ENCODE data around the gene SHISA7. TPM values are rescaled to one million over a fixed set of nuclear protein-coding genes. Genes with fewer than 3 reads are reported as not detected.

Gene SHISA7
- total and polyA plus RNA-seq, 10 donors: 0.03 to 0.27 TPM; not detected in 8

GRCh38 chr19:55443824-55444480, 852 bp upstream of the SHISA7 start:
- Histone ChIP-seq H3K27me3 (replicated peaks in 1 of 7) (peaks cover 7 to 89% (median 63%) of the 10 kb centered on the region in 7 donors), H3K9me3 (no peaks in the 10 kb centered on the region), H3K4me3 (no peak overlapping the region), H3K36me3 (no peaks in the 10 kb centered on the region), H3K4me1 (peaks cover 11 to 35% (median 26%) of the 10 kb centered on the region in 6 donors), H3K27ac (no peak overlapping the region)
- 27 to 42% (median 38%) methylated on average over 16 to 18 of the region's 18 CpGs for WGBS, 5 donors
- TF ChIP-seq CTCF (IDR thresholded peaks at IDR 0.05 in 8 of 11, conservative IDR thresholded peaks at IDR 0.05 in 3 of 11): no peak
- no peak for TF ChIP-seq POLR2A (IDR thresholded peaks at IDR 0.05)
- no peak for TF ChIP-seq POLR2AphosphoS5 (IDR thresholded peaks at IDR 0.05)
- intact Hi-C loops (cut with DNase I; ENCODE audit: low total_unique reads): no loop called here
- no peak for DNase-seq

- peaks cover 7 to 100% (median 75%) of the 10 kb centered on the region in 7 donors for H3K27me3 ChIP-seq (replicated peaks in 1 of 7)
- no peak for DNase-seq
- TF ChIP-seq POLR2A (IDR thresholded peaks at IDR 0.05) (no peak), POLR2AphosphoS5 (IDR thresholded peaks at IDR 0.05) (no peak), CTCF (IDR thresholded peaks at IDR 0.05 in 8 of 11, conservative IDR thresholded peaks at IDR 0.05 in 3 of 11) (no peak)
- WGBS, 5 donors: 1 to 4% (median 2%) methylated on average over 14 to 72 of the region's 72 CpGs
- intact Hi-C loops (cut with DNase I; ENCODE audit: low total_unique reads): no loop called here
- peak overlapping the region in 1 of 8 donors; percentile 49 for H3K4me3 ChIP-seq
- peaks cover 11 to 35% (median 26%) of the 10 kb centered on the region in 6 donors for H3K4me1 ChIP-seq
- no peaks in the 10 kb centered on the region for H3K9me3 ChIP-seq
- H3K27ac ChIP-seq: no peak overlapping the region
- no peaks in the 10 kb centered on the region for H3K36me3 ChIP-seq
These were observed 633 bp downstream of the SHISA7 start for GRCh38 chr19:55442372-55442961.

GRCh38 chr19:55441692-55442321, 1.3 kb downstream of the SHISA7 start:
- Histone ChIP-seq H3K4me1 (peaks cover 11 to 35% (median 26%) of the 10 kb centered on the region in 6 donors), H3K27me3 (replicated peaks in 1 of 7) (peaks cover 7 to 100% (median 82%) of the 10 kb centered on the region in 7 donors), H3K36me3 (no peaks in the 10 kb centered on the region), H3K27ac (no peak overlapping the region), H3K4me3 (peak overlapping the region in 1 of 8 donors; percentile 49), H3K9me3 (no peaks in the 10 kb centered on the region)
- DNase-seq: no peak
- TF ChIP-seq POLR2AphosphoS5 (IDR thresholded peaks at IDR 0.05): no peak
- TF ChIP-seq CTCF (IDR thresholded peaks at IDR 0.05 in 8 of 11, conservative IDR thresholded peaks at IDR 0.05 in 3 of 11): no peak
- TF ChIP-seq POLR2A (IDR thresholded peaks at IDR 0.05): no peak
- intact Hi-C loops (cut with DNase I; ENCODE audit: low total_unique reads): no loop called here
- 2 to 18% (median 4%) methylated on average over 5 to 39 of the region's 39 CpGs for WGBS, 5 donors

DNA sequence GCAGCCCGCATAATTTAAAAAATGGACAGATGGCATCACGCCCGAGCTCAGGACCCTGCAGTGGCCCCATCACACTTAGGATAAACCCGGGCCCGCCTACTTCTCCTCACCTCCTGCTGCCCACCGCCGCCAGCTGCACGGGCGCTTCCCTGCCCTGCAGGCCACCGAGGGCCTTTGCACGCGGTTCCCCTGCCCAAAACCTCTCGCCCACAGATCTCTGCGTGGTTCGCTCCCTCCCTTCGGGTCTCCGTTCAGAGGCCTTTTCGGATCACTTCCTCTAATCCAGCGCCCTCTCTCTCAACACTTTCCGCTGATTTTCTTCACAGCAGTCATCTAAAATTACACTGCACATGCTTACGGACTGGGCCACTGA, 1.8 kb downstream of the SHISA7 start:
- intact Hi-C loops (cut with DNase I; ENCODE audit: low total_unique reads): no loop called here
- Histone ChIP-seq H3K27me3 (replicated peaks in 1 of 7) (peaks cover 7 to 100% (median 83%) of the 10 kb centered on the region in 7 donors), H3K9me3 (no peaks in the 10 kb centered on the region), H3K36me3 (no peaks in the 10 kb centered on the region), H3K4me3 (peak overlapping the region in 1 of 8 donors; percentile 49), H3K4me1 (peaks cover 11 to 35% (median 26%) of the 10 kb centered on the region in 6 donors), H3K27ac (no peak overlapping the region)
- no peak for DNase-seq
- WGBS, 5 donors: 3 to 6% (median 3%) methylated on average over 21 of the region's 21 CpGs
- TF ChIP-seq POLR2AphosphoS5 (IDR thresholded peaks at IDR 0.05) (no peak), CTCF (IDR thresholded peaks at IDR 0.05 in 8 of 11, conservative IDR thresholded peaks at IDR 0.05 in 3 of 11) (no peak), POLR2A (IDR thresholded peaks at IDR 0.05) (no peak)

Data from spleen (tissue), 11 donors.